Measurements from ENCODE around the gene ADPRM.

Gene ADPRM

DNA sequence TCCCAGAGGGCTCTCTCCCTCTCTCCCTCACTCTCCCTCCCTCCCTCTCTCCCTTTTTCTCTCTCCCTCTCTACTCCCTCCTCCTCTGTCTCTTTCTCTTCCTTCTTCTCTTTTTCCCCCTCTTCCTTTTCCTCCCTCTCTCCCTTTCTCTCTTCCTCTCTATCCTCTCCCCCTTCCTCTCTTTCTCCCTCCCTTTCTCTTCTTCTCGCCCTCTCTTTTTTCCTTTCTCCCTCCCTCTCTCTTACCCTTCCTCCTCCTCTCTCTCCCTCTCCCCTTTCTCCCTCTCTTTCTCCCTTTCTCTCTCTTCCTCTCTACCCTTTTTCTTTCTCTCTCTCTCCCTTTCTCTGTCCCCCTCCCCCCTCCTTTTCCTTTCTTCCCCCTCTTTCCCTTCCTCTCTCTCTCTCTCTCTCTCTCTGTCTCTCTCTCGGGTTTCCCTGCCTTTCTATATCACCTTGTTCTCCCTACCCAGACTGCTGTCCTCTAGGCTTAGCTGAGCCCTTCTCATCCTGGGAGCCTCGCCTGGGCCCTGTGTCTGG lies 58.3 kb downstream of the ADPRM start:
- Histone ChIP-seq H3K27ac (no peak overlapping the region), H3K4me3 (no peak overlapping the region)
- DNase-seq (ENCODE audit: low spot score), result no peak
- TF ChIP-seq, protein P1, sequence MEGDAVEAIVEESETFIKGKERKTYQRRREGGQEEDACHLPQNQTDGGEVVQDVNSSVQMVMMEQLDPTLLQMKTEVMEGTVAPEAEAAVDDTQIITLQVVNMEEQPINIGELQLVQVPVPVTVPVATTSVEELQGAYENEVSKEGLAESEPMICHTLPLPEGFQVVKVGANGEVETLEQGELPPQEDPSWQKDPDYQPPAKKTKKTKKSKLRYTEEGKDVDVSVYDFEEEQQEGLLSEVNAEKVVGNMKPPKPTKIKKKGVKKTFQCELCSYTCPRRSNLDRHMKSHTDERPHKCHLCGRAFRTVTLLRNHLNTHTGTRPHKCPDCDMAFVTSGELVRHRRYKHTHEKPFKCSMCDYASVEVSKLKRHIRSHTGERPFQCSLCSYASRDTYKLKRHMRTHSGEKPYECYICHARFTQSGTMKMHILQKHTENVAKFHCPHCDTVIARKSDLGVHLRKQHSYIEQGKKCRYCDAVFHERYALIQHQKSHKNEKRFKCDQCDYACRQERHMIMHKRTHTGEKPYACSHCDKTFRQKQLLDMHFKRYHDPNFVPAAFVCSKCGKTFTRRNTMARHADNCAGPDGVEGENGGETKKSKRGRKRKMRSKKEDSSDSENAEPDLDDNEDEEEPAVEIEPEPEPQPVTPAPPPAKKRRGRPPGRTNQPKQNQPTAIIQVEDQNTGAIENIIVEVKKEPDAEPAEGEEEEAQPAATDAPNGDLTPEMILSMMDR (IDR thresholded peaks at IDR 0.05), result no peak

DNA sequence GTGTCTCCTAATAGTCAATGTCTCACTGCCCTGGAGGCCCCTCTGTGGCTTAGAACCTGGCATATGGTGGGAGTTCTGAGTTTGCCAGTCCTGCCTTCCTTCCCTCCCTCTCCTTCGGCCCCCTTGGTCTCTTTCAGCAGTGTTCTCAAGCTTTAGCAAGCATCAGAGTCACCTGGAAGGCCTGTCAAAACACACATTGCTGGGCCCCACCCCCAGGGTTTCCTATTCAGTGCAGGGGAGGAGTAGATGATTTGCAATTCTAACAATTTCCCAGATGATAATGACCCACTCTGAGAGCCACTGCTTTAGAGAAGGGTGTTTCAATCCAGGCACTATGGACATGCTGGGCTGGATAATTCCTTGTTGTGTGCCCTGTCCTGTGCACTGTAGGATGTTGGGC lies 58.8 kb downstream of the ADPRM start:
- H3K27ac ChIP-seq, result no peak overlapping the region
- TF ChIP-seq, protein P1 (IDR thresholded peaks at IDR 0.05), result no peak
- no peak for DNase-seq (ENCODE audit: low spot score)
- H3K4me3 ChIP-seq, result no peak overlapping the region

DNA sequence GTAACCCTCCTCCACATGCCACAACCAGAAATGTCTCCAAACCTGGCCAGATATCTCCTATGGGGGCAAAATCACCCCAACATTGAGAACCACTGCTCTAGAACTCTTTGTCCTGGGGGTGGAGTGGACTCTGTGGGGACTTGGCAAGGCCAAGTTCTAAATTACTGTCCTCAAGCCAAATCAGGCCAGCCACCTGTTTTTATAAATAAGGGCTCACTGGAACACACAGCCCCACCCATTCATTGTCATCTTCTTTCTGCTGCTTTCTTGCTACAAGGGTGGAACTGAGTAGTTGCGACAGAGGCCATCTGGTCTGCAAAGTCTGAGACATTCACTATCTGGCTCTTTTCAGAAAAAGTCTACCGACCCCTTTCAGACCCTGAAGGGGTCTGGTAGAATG lies 59.2 kb downstream of the ADPRM start:
- DNase-seq (ENCODE audit: low spot score), result no peak
- TF ChIP-seq, protein P1 (IDR thresholded peaks at IDR 0.05), result no peak
- no peak overlapping the region for H3K4me3 ChIP-seq
- no peak overlapping the region for H3K27ac ChIP-seq

DNA sequence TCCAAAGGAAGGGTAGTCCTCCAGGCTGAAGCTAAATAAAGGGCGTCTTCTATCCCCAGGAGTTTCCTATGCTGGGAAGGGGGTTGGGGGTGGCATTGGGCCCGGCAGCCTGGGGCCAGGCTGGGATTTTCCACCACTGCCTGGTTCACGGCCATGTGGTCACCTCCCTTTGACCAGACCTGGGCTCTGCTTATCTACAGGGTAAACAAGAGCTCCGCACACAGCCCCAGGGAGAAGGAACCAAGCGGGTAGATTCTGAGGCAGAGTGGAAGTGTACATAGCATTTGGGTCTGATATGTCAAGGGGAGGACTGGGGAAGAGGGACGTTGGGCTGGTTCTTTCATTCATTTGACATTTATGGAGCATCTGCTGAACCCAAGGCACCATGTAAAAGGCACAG lies 59.7 kb downstream of the ADPRM start:
- H3K27ac ChIP-seq, result no peak overlapping the region
- H3K4me3 ChIP-seq, result no peak overlapping the region
- no peak for DNase-seq (ENCODE audit: low spot score)
- TF ChIP-seq, protein P1 (IDR thresholded peaks at IDR 0.05), result no peak

DNA sequence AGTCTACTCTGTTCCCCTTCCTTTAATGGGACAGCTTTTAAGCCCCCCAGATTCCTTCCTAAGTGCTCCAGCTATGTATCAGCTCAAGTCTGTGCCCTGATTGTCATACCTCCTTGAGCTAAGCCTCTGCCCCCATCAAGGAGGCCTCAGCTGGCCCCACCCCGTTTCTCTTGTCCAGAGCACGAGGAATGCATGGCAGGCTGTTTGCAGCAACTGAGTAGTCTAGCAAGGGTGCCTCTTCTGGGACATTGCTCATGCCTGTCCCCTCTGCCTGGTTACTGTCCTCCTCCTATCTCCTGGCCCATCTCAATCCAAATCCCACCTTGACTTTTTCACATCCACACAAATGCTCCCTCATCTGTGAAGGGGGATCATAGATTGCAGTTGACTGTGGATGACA lies 60.3 kb downstream of the ADPRM start:
- no peak overlapping the region for H3K27ac ChIP-seq
- TF ChIP-seq, protein P1 (IDR thresholded peaks at IDR 0.05), result no peak
- no peak for DNase-seq (ENCODE audit: low spot score)
- H3K4me3 ChIP-seq, result no peak overlapping the region

DNA sequence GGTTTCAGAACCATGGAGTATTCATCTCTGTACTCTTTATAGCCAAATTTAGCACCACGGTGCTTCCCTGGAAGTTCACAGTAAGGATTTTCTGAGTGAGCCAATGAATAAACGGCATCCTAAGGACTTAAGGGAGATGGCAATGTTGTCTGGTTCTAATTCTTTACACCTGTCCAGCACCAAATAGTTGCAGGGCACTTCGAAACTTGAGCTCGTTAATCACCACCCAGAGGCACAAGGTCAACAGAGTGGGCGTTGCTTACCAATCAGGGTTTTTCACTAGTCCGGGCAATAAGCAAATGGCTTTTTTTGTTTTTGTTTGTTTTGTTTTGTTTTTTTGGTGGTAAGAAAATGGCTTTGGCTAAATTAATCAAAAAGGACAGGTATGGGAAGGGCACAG lies 60.7 kb downstream of the ADPRM start:
- DNase-seq (ENCODE audit: low spot score), result no peak
- no peak overlapping the region for H3K4me3 ChIP-seq
- TF ChIP-seq, protein P1 (IDR thresholded peaks at IDR 0.05), result no peak
- H3K27ac ChIP-seq, result no peak overlapping the region
